HG03280 (cell line): ENCODE measurements around the gene DUSP10.
A peak's percentile ranks its signal among the peaks of the same experiment; 100 is the strongest.

Experiments
- ATAC-seq: cut with Tn5 transposase; IDR thresholded peaks from one replicate; pipeline ENCODE4 v1.9.1; 2021; ENCODE audit warnings: mild to moderate bottlenecking, moderate library complexity; ENCODE audit not compliant: unreplicated experiment

DUSP10 gene

GRCh38 chr1:221697923-221698425 is 43.9 kb downstream of the DUSP10 start:
- ATAC-seq, result no peak

GRCh38 chr1:221696718-221697461 is 45.0 kb downstream of the DUSP10 start:
- no peak for ATAC-seq

- no peak for ATAC-seq
These were observed 45.9 kb downstream of the DUSP10 start for GRCh38 chr1:221696027-221696426.

- no peak for ATAC-seq
These were observed 46.6 kb downstream of the DUSP10 start for GRCh38 chr1:221695301-221695700.

- no peak for ATAC-seq
These were observed 47.8 kb downstream of the DUSP10 start for GRCh38 chr1:221694109-221694508.

GRCh38 chr1:221693087-221693486 is 48.8 kb downstream of the DUSP10 start:
- no peak for ATAC-seq

- no peak for ATAC-seq
These were observed 49.2 kb downstream of the DUSP10 start for GRCh38 chr1:221692643-221693042.

GRCh38 chr1:221691261-221691660 is 50.6 kb downstream of the DUSP10 start:
- no peak for ATAC-seq

GRCh38 chr1:221690858-221691257 is 51.0 kb downstream of the DUSP10 start:
- no peak for ATAC-seq

GRCh38 chr1:221689138-221689537 is 52.8 kb downstream of the DUSP10 start:
- no peak for ATAC-seq

GRCh38 chr1:221688488-221688843 is 53.4 kb downstream of the DUSP10 start:
- no peak for ATAC-seq

GRCh38 chr1:221687836-221688487 is 53.9 kb downstream of the DUSP10 start:
- no peak for ATAC-seq

GRCh38 chr1:221683681-221684080 is 58.2 kb downstream of the DUSP10 start:
- no peak for ATAC-seq

GRCh38 chr1:221680085-221680484 is 61.8 kb downstream of the DUSP10 start:
- ATAC-seq, result no peak

- ATAC-seq, result no peak
These were observed 63.9 kb downstream of the DUSP10 start for GRCh38 chr1:221678014-221678413.

GRCh38 chr1:221675880-221676800 is 65.7 kb downstream of the DUSP10 start:
- ATAC-seq, result no peak

- no peak for ATAC-seq
These were observed 68.9 kb downstream of the DUSP10 start for GRCh38 chr1:221672965-221673364.

GRCh38 chr1:221672239-221672645 is 69.6 kb downstream of the DUSP10 start:
- no peak for ATAC-seq

- no peak for ATAC-seq
These were observed 71.8 kb downstream of the DUSP10 start for GRCh38 chr1:221670081-221670480.

GRCh38 chr1:221669441-221669840 is 72.4 kb downstream of the DUSP10 start:
- no peak for ATAC-seq

GRCh38 chr1:221667504-221667903 is 74.4 kb downstream of the DUSP10 start:
- peak; percentile 86 for ATAC-seq
